ENCODE results near the gene AZGP1.

DNA sequence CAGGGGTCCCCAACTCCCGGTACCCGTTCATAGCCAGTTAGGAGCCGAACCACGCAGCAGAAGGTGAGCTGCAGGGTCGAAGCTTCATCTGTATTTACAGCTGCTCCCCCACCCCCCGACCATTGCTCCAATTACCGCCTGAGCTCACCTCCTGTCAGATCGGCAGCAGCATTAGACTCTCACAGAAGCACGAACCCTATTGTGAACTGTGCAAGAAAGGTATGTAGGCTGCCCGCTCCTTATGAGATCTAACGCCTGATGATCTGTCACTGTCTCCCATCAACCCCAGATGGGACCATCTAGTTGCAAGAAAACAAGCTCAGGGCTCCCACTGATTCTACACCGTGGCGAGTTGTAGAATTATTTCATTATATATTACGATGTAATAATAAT, 14.6 kb upstream of the AZGP1 start:
- TF ChIP-seq BHLHE40 (IDR thresholded peaks at IDR 0.05; ENCODE audit: borderline replicate concordance) (no peak), ARNT (IDR thresholded peaks at IDR 0.05) (no peak), NFRKB (IDR thresholded peaks at IDR 0.05) (no peak), FOXK2 (IDR thresholded peaks at IDR 0.05) (no peak), PKNOX1 (IDR thresholded peaks at IDR 0.05) (no peak), FOXM1 (IDR thresholded peaks at IDR 0.05; ENCODE audit: borderline replicate concordance) (no peak), FOXA1 (IDR thresholded peaks at IDR 0.05) (no peak)
